ENCODE data around the gene TMEM175. TPM values are rescaled to one million over a fixed set of nuclear protein-coding genes. Genes with fewer than 3 reads are reported as not detected.
"Not testable (repeated sequence)": the region's sequence is repeated elsewhere in the genome, so short reads cannot be mapped to it uniquely, and the experiment has no call there.

TMEM175 gene
- total RNA-seq, 2 experiments from 2014 or later, result 23.4 to 37.2 TPM

GRCh38 chr4:913280-913618 is 19.0 kb upstream of the TMEM175 start:
- CTCF ChIA-PET, result no interaction called here
- H3K27ac Mint-ChIP-seq, result no peak overlapping the region
- H3K27me3 Mint-ChIP-seq, result no peaks in the 10 kb centered on the region
- H3K36me3 Mint-ChIP-seq, result peaks cover 33% of the 10 kb centered on the region
- no peaks in the 10 kb centered on the region for H3K9me3 Mint-ChIP-seq (ENCODE audit: low read depth)
- peaks cover 24% of the 10 kb centered on the region for H3K4me1 Mint-ChIP-seq
- no peak overlapping the region for H3K4me3 Mint-ChIP-seq
- ATAC-seq (no peak), DNase-seq (no peak)

- H3K27ac Mint-ChIP-seq, result no peak overlapping the region
- no peak for ATAC-seq
- H3K4me3 Mint-ChIP-seq, result no peak overlapping the region
Observed at GRCh38 chr4:914531-914930, 17.7 kb upstream of the TMEM175 start.

GRCh38 chr4:915041-915474 is 17.2 kb upstream of the TMEM175 start:
- CTCF ChIA-PET, result no interaction called here
- no peak overlapping the region for H3K27ac Mint-ChIP-seq
- H3K9me3 Mint-ChIP-seq (ENCODE audit: low read depth), result peaks cover 3% of the 10 kb centered on the region
- H3K27me3 Mint-ChIP-seq, result no peaks in the 10 kb centered on the region
- DNase-seq (no peak), ATAC-seq (no peak)
- H3K4me3 Mint-ChIP-seq, result no peak overlapping the region
- peaks cover 24% of the 10 kb centered on the region for H3K4me1 Mint-ChIP-seq
- H3K36me3 Mint-ChIP-seq, result peaks cover 31% of the 10 kb centered on the region

More at GRCh38 chr4:914531-914930, 17.7 kb upstream of the TMEM175 start:
- Mint-ChIP-seq H3K36me3 (peaks cover 30% of the 10 kb centered on the region), H3K9me3 (ENCODE audit: low read depth) (peaks cover 1% of the 10 kb centered on the region), H3K27me3 (no peaks in the 10 kb centered on the region), H3K4me1 (peaks cover 24% of the 10 kb centered on the region)
- CTCF ChIA-PET, result no interaction called here
- DNase-seq, result no peak

- Mint-ChIP-seq H3K27ac (no peak overlapping the region), H3K4me1 (peaks cover 26% of the 10 kb centered on the region), H3K36me3 (peaks cover 33% of the 10 kb centered on the region), H3K9me3 (ENCODE audit: low read depth) (peaks cover 5% of the 10 kb centered on the region), H3K27me3 (no peaks in the 10 kb centered on the region), H3K4me3 (no peak overlapping the region)
- no peak for DNase-seq
- CTCF ChIA-PET, result no interaction called here
- ATAC-seq, result no peak
Observed at GRCh38 chr4:915595-915994, 16.7 kb upstream of the TMEM175 start.

- peaks cover 5% of the 10 kb centered on the region for H3K9me3 Mint-ChIP-seq (ENCODE audit: low read depth)
- H3K4me3 Mint-ChIP-seq, result no peak overlapping the region
- DNase-seq, result no peak
- no peak for ATAC-seq
- no peak overlapping the region for H3K27ac Mint-ChIP-seq
- no peaks in the 10 kb centered on the region for H3K27me3 Mint-ChIP-seq
- CTCF ChIA-PET, result no interaction called here
- H3K36me3 Mint-ChIP-seq, result peaks cover 38% of the 10 kb centered on the region
- H3K4me1 Mint-ChIP-seq, result peaks cover 38% of the 10 kb centered on the region
Observed at GRCh38 chr4:917466-917865, 14.8 kb upstream of the TMEM175 start.

GRCh38 chr4:917992-918391 is 14.3 kb upstream of the TMEM175 start:
- Mint-ChIP-seq H3K27me3 (no peaks in the 10 kb centered on the region), H3K9me3 (ENCODE audit: low read depth) (peaks cover 5% of the 10 kb centered on the region), H3K27ac (no peak overlapping the region), H3K4me1 (peaks cover 43% of the 10 kb centered on the region), H3K4me3 (no peak overlapping the region), H3K36me3 (peaks cover 40% of the 10 kb centered on the region)
- CTCF ChIA-PET, result no interaction called here
- DNase-seq (no peak), ATAC-seq (no peak)

- DNase-seq; CTCF ChIA-PET; H3K4me3 Mint-ChIP-seq; H3K9me3 Mint-ChIP-seq (ENCODE audit: low read depth); H3K27ac Mint-ChIP-seq; ATAC-seq; H3K27me3 Mint-ChIP-seq: not testable (repeated sequence)
- H3K4me1 Mint-ChIP-seq, result peaks cover 44% of the 10 kb centered on the region
- H3K36me3 Mint-ChIP-seq, result peaks cover 40% of the 10 kb centered on the region
Observed at GRCh38 chr4:918591-918990, 13.7 kb upstream of the TMEM175 start.

- CTCF ChIA-PET; DNase-seq; ATAC-seq; H3K9me3 Mint-ChIP-seq (ENCODE audit: low read depth); H3K27ac Mint-ChIP-seq; H3K27me3 Mint-ChIP-seq; H3K4me3 Mint-ChIP-seq: not testable (repeated sequence)
- H3K4me1 Mint-ChIP-seq, result peaks cover 45% of the 10 kb centered on the region
- H3K36me3 Mint-ChIP-seq, result peaks cover 40% of the 10 kb centered on the region
Observed at GRCh38 chr4:919004-919680, 13.1 kb upstream of the TMEM175 start.

- ATAC-seq (peak; percentile 28), DNase-seq (no peak)
- H3K4me1 Mint-ChIP-seq, result peaks cover 51% of the 10 kb centered on the region
- no peak overlapping the region for H3K4me3 Mint-ChIP-seq
- H3K27me3 Mint-ChIP-seq, result no peaks in the 10 kb centered on the region
- H3K9me3 Mint-ChIP-seq (ENCODE audit: low read depth), result peaks cover 5% of the 10 kb centered on the region
- peaks cover 38% of the 10 kb centered on the region for H3K36me3 Mint-ChIP-seq
- CTCF ChIA-PET, result interaction anchor here (0.6 to 1.3 kb wide), 2 partner anchors 65 to 434 kb away, joined by 3 to 5 read pairs; partner anchors contain the start of gene IDUA
- peak overlapping the region; percentile 65 for H3K27ac Mint-ChIP-seq
Observed at GRCh38 chr4:921830-922331, 10.4 kb upstream of the TMEM175 start.

- peaks cover 53% of the 10 kb centered on the region for H3K4me1 Mint-ChIP-seq
- peak; percentile 29 for ATAC-seq
Observed at GRCh38 chr4:924107-925096, 7.9 kb upstream of the TMEM175 start.

GRCh38 chr4:925171-925570 is 7.1 kb upstream of the TMEM175 start:
- Mint-ChIP-seq H3K36me3 (peaks cover 20% of the 10 kb centered on the region), H3K27me3 (no peaks in the 10 kb centered on the region), H3K27ac (no peak overlapping the region), H3K9me3 (ENCODE audit: low read depth) (peaks cover 1% of the 10 kb centered on the region), H3K4me3 (no peak overlapping the region), H3K4me1 (peaks cover 56% of the 10 kb centered on the region)
- ATAC-seq (no peak), DNase-seq (no peak)
- CTCF ChIA-PET, result no interaction called here

More at GRCh38 chr4:924107-925096, 7.9 kb upstream of the TMEM175 start:
- peak overlapping the region; percentile 56 for H3K27ac Mint-ChIP-seq
- CTCF ChIA-PET, result no interaction called here
- no peak for DNase-seq
- H3K9me3 Mint-ChIP-seq (ENCODE audit: low read depth), result peaks cover 5% of the 10 kb centered on the region
- peaks cover 26% of the 10 kb centered on the region for H3K36me3 Mint-ChIP-seq
- no peak overlapping the region for H3K4me3 Mint-ChIP-seq
- no peaks in the 10 kb centered on the region for H3K27me3 Mint-ChIP-seq

GRCh38 chr4:925771-926500 is 6.3 kb upstream of the TMEM175 start:
- Mint-ChIP-seq H3K36me3 (peaks cover 18% of the 10 kb centered on the region), H3K27ac (no peak overlapping the region), H3K4me3 (no peak overlapping the region), H3K4me1 (peaks cover 63% of the 10 kb centered on the region), H3K9me3 (ENCODE audit: low read depth) (no peaks in the 10 kb centered on the region), H3K27me3 (no peaks in the 10 kb centered on the region)
- DNase-seq (no peak), ATAC-seq (no peak)
- CTCF ChIA-PET, result no interaction called here

GRCh38 chr4:926538-926937 is 5.7 kb upstream of the TMEM175 start:
- Mint-ChIP-seq H3K9me3 (ENCODE audit: low read depth) (no peaks in the 10 kb centered on the region), H3K36me3 (peaks cover 14% of the 10 kb centered on the region), H3K4me3 (no peak overlapping the region), H3K27me3 (no peaks in the 10 kb centered on the region), H3K4me1 (peaks cover 63% of the 10 kb centered on the region), H3K27ac (no peak overlapping the region)
- CTCF ChIA-PET, result no interaction called here
- ATAC-seq (no peak), DNase-seq (no peak)
